K562 (cell line): ENCODE data around the gene MYRIP. TPM values are rescaled to one million over a fixed set of nuclear protein-coding genes. Genes with fewer than 3 reads are reported as not detected.

Source experiments
- ATAC-seq: fragments of 200-7000 bp; cut with Tn5 transposase; 3 replicates; pipeline ENCODE4 v1.9.1; 2020; ENCODE audit warnings: moderate library complexity
- BruUV-seq: library from RNA; stranded (reverse); fragments of 400-500 nt; replicated peaks from 2 replicates; lab custom pipeline; 2021; lab: Mats Ljungman, UMichigan
- CTCF ChIA-PET: fragments of 300-600 bp; formaldehyde crosslinking; extraction: SDS; loops from one replicate; lab custom pipeline; 2021; ENCODE audit warnings: low intra/inter-chr PET ratio; lab: Yijun Ruan, JAX
- POLR2A ChIA-PET: fragments of 300-600, 350-650 bp; sonication (Branson Sonifier 250); formaldehyde crosslinking; extraction: SDS; loops from one replicate; lab custom pipeline; 2021; ENCODE audit warnings: antibody characterized with exemption, inconsistent platforms; lab: Yijun Ruan, JAX
- DNase-seq, 4 experiments: peaks; one replicate each; pipeline versions ENCODE4 v3.0.0 to v3.0.0-alpha.2; 2011 to 2018; ENCODE audit warnings: low spot score in 3 of 4, mixed read lengths in 3 of 4; ENCODE audit errors: extremely low read depth in 1 of 4
- FAIRE-seq: peaks from 2 replicates; lab custom pipeline; 2011; peaks lifted over from hg19 to GRCh38; lab: Jason Lieb, UNC
- H2AFZ ChIP-seq: 2 replicates; pipeline ENCODE4 v1.6.0; 2011; ENCODE audit warnings: low read depth, low read length, control low read depth, inconsistent platforms
- H3K27ac ChIP-seq: fragments of 200-600 bp; 3 replicates; pipeline ENCODE4 v1.8.0; 2011; ENCODE audit warnings: low read depth, mild to moderate bottlenecking, control low read depth, inconsistent platforms, low read length, moderate library complexity, mixed read lengths; ENCODE audit errors: extremely low read depth
- H3K27me3 ChIP-seq, 2 experiments: fragments of 300-600 bp in 1 of 2; 2 replicates in 1 of 2; 3 replicates in 1 of 2; pipeline versions ENCODE4 v1.6.0 to v1.8.0; 2011; ENCODE audit warnings: inconsistent platforms in 2 of 2, low read length in 2 of 2, mild to moderate bottlenecking in 1 of 2, mixed read lengths in 1 of 2, moderate library complexity in 1 of 2; ENCODE audit not compliant: control insufficient read depth in 2 of 2, insufficient read depth in 2 of 2
- H3K36me3 ChIP-seq: fragments of 300-600 bp; 3 replicates; pipeline ENCODE4 v1.8.0; 2011; ENCODE audit warnings: mild to moderate bottlenecking, low read length, inconsistent platforms; ENCODE audit not compliant: control insufficient read depth, insufficient read depth
- H3K4me1 ChIP-seq, 2 experiments: fragments of 200-600 bp in 1 of 2; replicated peaks in 1 of 2; 2 replicates in 1 of 2; 3 replicates in 1 of 2; pipeline versions ENCODE4 v1.5.1 to v1.8.0; 2011; ENCODE audit warnings: inconsistent platforms in 2 of 2, low read length in 2 of 2, mild to moderate bottlenecking in 1 of 2, mixed read lengths in 1 of 2, moderate library complexity in 1 of 2; ENCODE audit not compliant: control insufficient read depth in 2 of 2, insufficient read depth in 2 of 2
- H3K4me2 ChIP-seq: 2 replicates; pipeline ENCODE4 v1.6.1; 2011; ENCODE audit warnings: low read length, control low read depth, inconsistent platforms, mixed read lengths; ENCODE audit not compliant: insufficient read depth
- H3K4me3 ChIP-seq: fragments of 200-600 bp; sonication (generic), shearing (Covaris generic); 2 replicates; pipeline ENCODE4 v1.5.1; 2016; ENCODE audit warnings: control low read depth, inconsistent platforms
- H3K79me2 ChIP-seq: fragments of 200-600 bp; 3 replicates; pipeline ENCODE4 v1.8.0; 2011; ENCODE audit warnings: low read length, inconsistent platforms; ENCODE audit not compliant: control insufficient read depth, insufficient read depth
- H3K9ac ChIP-seq, 2 experiments: 2 replicates each; pipeline versions ENCODE4 v1.6.0 to v1.6.1; 2011; ENCODE audit warnings: low read depth in 2 of 2, low read length in 2 of 2, control low read depth in 1 of 2, inconsistent platforms in 1 of 2, mild to moderate bottlenecking in 1 of 2, mixed read lengths in 1 of 2; ENCODE audit not compliant: insufficient read depth in 1 of 2
- H3K9me1 ChIP-seq: one replicate; pipeline ENCODE4 v1.6.0; 2011; ENCODE audit warnings: inconsistent platforms, mild to moderate bottlenecking, low read length, moderate library complexity; ENCODE audit not compliant: control insufficient read depth, insufficient read depth
- H3K9me3 ChIP-seq: replicated peaks from 2 replicates; pipeline ENCODE4 v1.5.1; 2011; ENCODE audit warnings: low read depth, low read length, inconsistent platforms; ENCODE audit not compliant: control insufficient read depth, insufficient read depth
- H4K20me1 ChIP-seq: replicated peaks from 2 replicates; pipeline ENCODE4 v1.6.1; 2011; ENCODE audit warnings: low read length, inconsistent platforms, mixed read lengths; ENCODE audit not compliant: control insufficient read depth, insufficient read depth
- CBX3 ChIP-seq, 2 experiments: IDR thresholded peaks; 1 replicate in 1 of 2; 2 replicates in 1 of 2; pipeline ENCODE4 v1.6.1; 2012; ENCODE audit warnings: inconsistent platforms in 2 of 2, low read length in 2 of 2, borderline replicate concordance in 1 of 2, control low read depth in 1 of 2
- FIP1L1 ChIP-seq: fragments of 200-400 bp; formaldehyde crosslinking; IDR thresholded peaks from 2 replicates; pipeline ENCODE4 v1.6.1; 2018; ENCODE audit warnings: mild to moderate bottlenecking, low read depth, low read length; ENCODE audit not compliant: poor library complexity, severe bottlenecking
- PHB2 ChIP-seq: fragments of 450-650 bp; IDR thresholded peaks from 2 replicates; pipeline ENCODE4 v1.6.1; 2017; ENCODE audit warnings: low read depth
- PRDM10 ChIP-seq: fragments of 450-650 bp; IDR thresholded peaks from 2 replicates; pipeline ENCODE4 v1.6.1; 2018; ENCODE audit not compliant: partially characterized antibody
- PURB ChIP-seq: sonication (generic); formaldehyde crosslinking; IDR thresholded peaks from 2 replicates; pipeline ENCODE4 v1.9.0; 2021; ENCODE audit warnings: low read depth, mild to moderate bottlenecking, missing genetic modification reagents
- ZNF589 ChIP-seq: fragments of 200-800 bp; sonication (Bioruptor generic); IDR thresholded peaks from 2 replicates; pipeline ENCODE4 v1.6.1; 2016; ENCODE audit warnings: low read depth, missing genetic modification characterization, missing compliant biosample characterization
- WGBS: fragments of 100-300 bp; shearing (Covaris generic); methylation state at CpG from one replicate; pipeline ENCODE4 v1.1.6; 2016; ENCODE audit warnings: low coverage, mixed read lengths; ENCODE audit not compliant: insufficient coverage; ENCODE audit errors: missing lambda C conversion rate; 5-methylcytosine and 5-hydroxymethylcytosine counted together
- in situ Hi-C: fragments of 300-500 bp; cut with MboI; formaldehyde crosslinking; loops from 4 replicates; pipeline ENCODE4 v1.15.0; 2018; ENCODE audit warnings: inconsistent platforms, mixed read lengths
- intact Hi-C: fragments of 100-400 bp; cut with micrococcal nuclease; formaldehyde crosslinking; loops from 2 replicates; pipeline ENCODE4 v1.14.2; 2022
- polyA plus RNA-seq, 8 experiments: library from polyadenylated mRNA; depleted of rRNA in 4 of 8; stranded (reverse) in 5 of 8; unstranded in 3 of 8; fragments of >200 nt; fragmentation: Nextera tagmentation in 2 of 8; fragmentation: Illumina TruSeq in 1 of 8; extraction: Ambion mirVana in 2 of 8; extraction: Trizol in 1 of 8; gene quantifications; 2 replicates each; pipeline versions ENCODE4 v1.2.1 to v1.2.3, GENCODE V29; 2011 to 2014; ENCODE audit warnings: inconsistent platforms in 1 of 8, missing spikeins in 1 of 8
- total RNA-seq, 7 experiments: library from RNA; depleted of rRNA in 6 of 7; stranded (reverse); fragments of >200 nt in 6 of 7; fragmentation: Illumina TruSeq in 2 of 7; extraction: Trizol in 2 of 7; gene quantifications; 2 replicates each; pipeline versions ENCODE4 v1.2.1 to v1.2.3, GENCODE V29; 2011 to 2021; ENCODE audit warnings: low replicate concordance in 1 of 7

MYRIP gene
- total and polyA plus RNA-seq, 9 of the 15 experiments (the other 6 are each of a cell fraction or from before 2014, with no cell fraction given), result 0.03 to 0.12 TPM; not detected in 7

GRCh38 chr3:39810647-39811161, 1.3 kb downstream of the MYRIP start:
- intact Hi-C loops, result loop anchor here (10.0 kb wide), 3 partner anchors 184 to 504 kb away; no protein-coding TSS in a partner anchor

More at GRCh38 chr3:39810647-39811161, 1.3 kb downstream of the MYRIP start:
- 0 out of 2 replicates have a peak, but pooled peaks cover 3% of the 10 kb centered on the region for H4K20me1 ChIP-seq
- H2AFZ ChIP-seq, result no peak overlapping the region
- WGBS, result 33% methylated on average over 16 of the region's 16 CpGs
- no peaks in the 10 kb centered on the region for H3K9me1 ChIP-seq
- no TSS peak for BruUV-seq
- TF ChIP-seq ZNF589 (CRISPR knock-in tag) (no peak), PRDM10 (no peak), PHB2 (no peak), PURB (CRISPR knock-in tag) (no peak), CBX3 (IDR thresholded peaks at IDR 0.05; ENCODE audit: borderline replicate concordance in 1 of 2, low read length in 2 of 2) (no peak), FIP1L1 (no peak)
- POLR2A ChIA-PET, result no interaction called here
- no peak overlapping the region for H3K9ac ChIP-seq
- H3K27ac ChIP-seq, result no peak overlapping the region
- no peaks in the 10 kb centered on the region for H3K79me2 ChIP-seq
- FAIRE-seq (no peak), DNase-seq (no peak), ATAC-seq (no peak)
- no peaks in the 10 kb centered on the region for H3K9me3 ChIP-seq
- H3K4me2 ChIP-seq, result no peak overlapping the region
- in situ Hi-C loops, result no loop called here
- H3K4me3 ChIP-seq, result no peak overlapping the region
- CTCF ChIA-PET, result no interaction called here
- H3K4me1 ChIP-seq, result peaks cover 0 to 15% of the 10 kb centered on the region in 2 experiments; a peak in 2 of 5 replicates
- no peaks in the 10 kb centered on the region for H3K36me3 ChIP-seq
- peaks cover 2 to 29% of the 10 kb centered on the region in 2 experiments; a peak in 3 of 5 replicates for H3K27me3 ChIP-seq
